Ovary (tissue), 3 donors: Measurements from ENCODE around the gene MEGF10.

ENCODE experiments used
- CTCF ChIP-seq, 3 donors: fragments of 450-650 bp in 2 of 3; fragments of 200-600 bp in 1 of 3; IDR thresholded peaks; one replicate each; pipeline versions ENCODE4 v1.5.1 to v1.8.0; 2016 to 2022; ENCODE audit warnings: antibody characterized with exemption in 3 of 3, mild to moderate bottlenecking in 1 of 3
- EP300 ChIP-seq: sonication (generic); formaldehyde crosslinking; IDR thresholded peaks from one replicate; pipeline ENCODE4 v1.6.1; 2017; ENCODE audit warnings: antibody characterized with exemption
- POLR2A ChIP-seq: fragments of 450-650 bp; IDR thresholded peaks from one replicate; pipeline ENCODE4 v1.6.1; 2017; ENCODE audit warnings: antibody characterized with exemption, mild to moderate bottlenecking, moderate library complexity
- donor health status: DM: no; HTN: no; CAD: no.

- no peak for TF ChIP-seq POLR2A
- no peak for TF ChIP-seq CTCF (IDR thresholded peaks at IDR 0.05)
- TF ChIP-seq EP300, result no peak
These were observed 96.0 kb downstream of the MEGF10 start for GRCh38 chr5:127386557-127386956.
